Neural progenitor cell (in vitro differentiated cells): ENCODE data around the gene RMP24.

Source experiments
- DNase-seq: peaks from one replicate; pipeline ENCODE4 v3.0.0-alpha.2; 2016; ENCODE audit warnings: low spot score
- H2AFZ ChIP-seq: fragments of 200-600 bp; sonication (generic); replicated peaks from 2 replicates; pipeline ENCODE4 v1.6.1; 2016; ENCODE audit warnings: antibody characterized with exemption
- H3F3A ChIP-seq: fragments of 200-600 bp; sonication (generic); 2 replicates; pipeline ENCODE4 v1.6.1; 2016; ENCODE audit warnings: antibody characterized with exemption, low read depth
- H3K27ac ChIP-seq: fragments of 200-600 bp; sonication (generic); 2 replicates; pipeline ENCODE4 v1.5.1; 2016; ENCODE audit warnings: mild to moderate bottlenecking
- H3K27me3 ChIP-seq: fragments of 200-600 bp; sonication (generic); 2 replicates; pipeline ENCODE4 v1.6.1; 2016; ENCODE audit warnings: mild to moderate bottlenecking, moderate library complexity
- H3K36me3 ChIP-seq: fragments of 200-600 bp; sonication (generic); 2 replicates; pipeline ENCODE4 v1.5.1; 2016
- H3K4me1 ChIP-seq: fragments of 200-600 bp; sonication (generic); 2 replicates; pipeline ENCODE4 v1.6.1; 2016; ENCODE audit warnings: mixed run types
- H3K4me2 ChIP-seq: fragments of 200-600 bp; sonication (generic); 2 replicates; pipeline ENCODE4 v1.6.1; 2016
- H3K4me3 ChIP-seq: fragments of 200-600 bp; sonication (generic); 2 replicates; pipeline ENCODE4 v1.5.1; 2016
- H3K79me2 ChIP-seq: fragments of 200-600 bp; sonication (generic); 2 replicates; pipeline ENCODE4 v1.6.1; 2016; ENCODE audit warnings: low read depth
- H3K9ac ChIP-seq: fragments of 200-600 bp; sonication (generic); 2 replicates; pipeline ENCODE4 v1.6.1; 2016
- H3K9me3 ChIP-seq: fragments of 200-600 bp; sonication (generic); 2 replicates; pipeline ENCODE4 v1.5.1; 2016; ENCODE audit warnings: low read depth
- H4K20me1 ChIP-seq: fragments of 200-600 bp; sonication (generic); 2 replicates; pipeline ENCODE4 v1.6.1; 2016; ENCODE audit warnings: low read depth
- H3K27ac Mint-ChIP-seq: 3 replicates; pipeline ENCODE4 v1.8.0; 2021; ENCODE audit warnings: mixed read lengths
- H3K27me3 Mint-ChIP-seq: 2 replicates; pipeline ENCODE4 v1.8.0; 2022; ENCODE audit warnings: low read depth, mild to moderate bottlenecking, inconsistent platforms, moderate library complexity, mixed read lengths; ENCODE audit not compliant: insufficient read depth
- H3K36me3 Mint-ChIP-seq: 3 replicates; pipeline ENCODE4 v1.8.0; 2021; ENCODE audit warnings: mixed read lengths
- H3K4me1 Mint-ChIP-seq: 3 replicates; pipeline ENCODE4 v1.8.0; 2021; ENCODE audit warnings: mixed read lengths
- H3K4me3 Mint-ChIP-seq: 3 replicates; pipeline ENCODE4 v1.8.0; 2021; ENCODE audit warnings: mild to moderate bottlenecking, moderate library complexity, mixed read lengths
- H3K9me3 Mint-ChIP-seq: 3 replicates; pipeline ENCODE4 v1.8.0; 2020; ENCODE audit warnings: mixed read lengths
- CTCF ChIP-seq: fragments of 200-600 bp; sonication (generic); IDR thresholded peaks from 2 replicates; pipeline ENCODE4 v1.5.1; 2017; ENCODE audit warnings: antibody characterized with exemption, mild to moderate bottlenecking
- EZH2 ChIP-seq: fragments of 200-600 bp; sonication (generic); IDR thresholded peaks from 2 replicates; pipeline ENCODE4 v1.6.1; 2017; ENCODE audit warnings: antibody characterized with exemption, mild to moderate bottlenecking, moderate library complexity
- EZH2phosphoT487 ChIP-seq: fragments of 200-600 bp; sonication (generic); IDR thresholded peaks from 2 replicates; pipeline ENCODE4 v1.6.1; 2017; ENCODE audit warnings: antibody characterized with exemption

Gene RMP24

GRCh38 chr18:35972197-35973000 is at the start of gene RMP24:
Gene RMP24 (plus strand): TSS chr18:35972679.
- Mint-ChIP-seq H3K36me3 (peaks cover 16% of the 10 kb centered on the region), H3K4me1 (peaks cover 19% of the 10 kb centered on the region), H3K27me3 (no peaks in the 10 kb centered on the region), H3K9me3 (no peaks in the 10 kb centered on the region), H3K4me3 (peak within 1 kb of the TSS; percentile 94), H3K27ac (peak within 1 kb of the TSS; percentile 65)
- Histone ChIP-seq H3K79me2 (peaks cover 25% of the 10 kb centered on the region), H3K27ac (no peak within 1 kb of the TSS), H3K9me3 (no peaks in the 10 kb centered on the region), H2AFZ (peak within 1 kb of the TSS; percentile 93), H3K9ac (peak within 1 kb of the TSS; percentile 73), H3K27me3 (no peaks in the 10 kb centered on the region), H3K4me3 (peak within 1 kb of the TSS; percentile 89), H4K20me1 (no peaks in the 10 kb centered on the region), H3K4me1 (peaks cover 10% of the 10 kb centered on the region), H3K4me2 (peak within 1 kb of the TSS; percentile 86), H3K36me3 (peaks cover 18% of the 10 kb centered on the region), H3F3A (peaks cover 6% of the 10 kb centered on the region)
- TF ChIP-seq EZH2phosphoT487 (no peak), EZH2 (no peak), CTCF (no peak)
- DNase-seq, result peak; percentile 96

- H3K27me3 Mint-ChIP-seq, result no peaks in the 10 kb centered on the region
- Histone ChIP-seq H3K27me3 (peaks cover 30% of the 10 kb centered on the region), H3K4me2 (no peak overlapping the region), H3K27ac (no peak overlapping the region), H3F3A (no peaks in the 10 kb centered on the region), H3K36me3 (no peaks in the 10 kb centered on the region), H3K9ac (no peak overlapping the region), H3K4me3 (no peak overlapping the region), H3K4me1 (peaks cover 5% of the 10 kb centered on the region), H3K9me3 (no peaks in the 10 kb centered on the region), H2AFZ (no peak overlapping the region), H3K79me2 (no peaks in the 10 kb centered on the region), H4K20me1 (no peaks in the 10 kb centered on the region)
- H3K27ac Mint-ChIP-seq, result no peak overlapping the region
- H3K4me3 Mint-ChIP-seq, result no peak overlapping the region
- peaks cover 4% of the 10 kb centered on the region for H3K9me3 Mint-ChIP-seq
- TF ChIP-seq EZH2 (no peak), CTCF (no peak), EZH2phosphoT487 (no peak)
- H3K4me1 Mint-ChIP-seq, result peaks cover 17% of the 10 kb centered on the region
- no peaks in the 10 kb centered on the region for H3K36me3 Mint-ChIP-seq
- no peak for DNase-seq
Measured at GRCh38 chr18:35923939-35924684, 48.4 kb upstream of the RMP24 start.

- DNase-seq, result no peak
- Mint-ChIP-seq H3K36me3 (no peaks in the 10 kb centered on the region), H3K4me1 (peaks cover 17% of the 10 kb centered on the region), H3K4me3 (no peak overlapping the region), H3K27me3 (no peaks in the 10 kb centered on the region), H3K27ac (no peak overlapping the region), H3K9me3 (peaks cover 7% of the 10 kb centered on the region)
- no peak for TF ChIP-seq EZH2
- TF ChIP-seq EZH2phosphoT487, result no peak
- TF ChIP-seq CTCF, result no peak
- Histone ChIP-seq H3K4me1 (peaks cover 5% of the 10 kb centered on the region), H3K4me3 (no peak overlapping the region), H3K27ac (no peak overlapping the region), H3K27me3 (peaks cover 30% of the 10 kb centered on the region), H2AFZ (no peak overlapping the region), H3K79me2 (no peaks in the 10 kb centered on the region), H3K4me2 (no peak overlapping the region), H3K9me3 (peaks cover 4% of the 10 kb centered on the region), H3K36me3 (no peaks in the 10 kb centered on the region), H3F3A (no peaks in the 10 kb centered on the region), H3K9ac (no peak overlapping the region), H4K20me1 (no peaks in the 10 kb centered on the region)
Measured at GRCh38 chr18:35926884-35927283, 45.6 kb upstream of the RMP24 start.
